GM21576 (cell line): ENCODE measurements around the gene SH3PXD2A.
A peak's percentile ranks its signal among the peaks of the same experiment; 100 is the strongest.
"Not testable (repeated sequence)": the region's sequence is repeated elsewhere in the genome, so short reads cannot be mapped to it uniquely, and the experiment has no call there.

Experiments used
- ATAC-seq: cut with Tn5 transposase; IDR thresholded peaks from one replicate; pipeline ENCODE4 v1.9.1; 2021; ENCODE audit warnings: mild to moderate bottlenecking, moderate library complexity; ENCODE audit not compliant: unreplicated experiment

The SH3PXD2A gene

GRCh38 chr10:103673606-103674005 lies 181.8 kb downstream of the SH3PXD2A start:
- no peak for ATAC-seq

GRCh38 chr10:103672345-103672744 lies 183.0 kb downstream of the SH3PXD2A start:
- ATAC-seq = no peak

GRCh38 chr10:103671126-103671895 lies 184.1 kb downstream of the SH3PXD2A start:
- ATAC-seq = no peak

- ATAC-seq = no peak
These were observed 185.4 kb downstream of the SH3PXD2A start for GRCh38 chr10:103669944-103670343.

- no peak for ATAC-seq
These were observed 186.0 kb downstream of the SH3PXD2A start for GRCh38 chr10:103669243-103669929.

GRCh38 chr10:103668351-103669242 lies 186.8 kb downstream of the SH3PXD2A start:
- no peak for ATAC-seq

GRCh38 chr10:103667356-103667755 lies 188.0 kb downstream of the SH3PXD2A start:
- ATAC-seq = no peak

- ATAC-seq = no peak
These were observed 188.6 kb downstream of the SH3PXD2A start for GRCh38 chr10:103666762-103667150.

GRCh38 chr10:103666087-103666761 lies 189.2 kb downstream of the SH3PXD2A start:
- no peak for ATAC-seq

- no peak for ATAC-seq
These were observed 190.1 kb downstream of the SH3PXD2A start for GRCh38 chr10:103665162-103665889.

GRCh38 chr10:103663802-103664201 lies 191.6 kb downstream of the SH3PXD2A start:
- no peak for ATAC-seq

- ATAC-seq = no peak
These were observed 192.1 kb downstream of the SH3PXD2A start for GRCh38 chr10:103663236-103663635.

- ATAC-seq = not testable (repeated sequence)
These were observed 192.7 kb downstream of the SH3PXD2A start for GRCh38 chr10:103662704-103663103.

GRCh38 chr10:103661198-103661950 lies 194.0 kb downstream of the SH3PXD2A start:
- ATAC-seq = no peak

GRCh38 chr10:103660364-103661197 lies 194.8 kb downstream of the SH3PXD2A start:
- ATAC-seq = peak; percentile 28

GRCh38 chr10:103659674-103660363 lies 195.6 kb downstream of the SH3PXD2A start:
- ATAC-seq = peak; percentile 81

- no peak for ATAC-seq
These were observed 197.3 kb downstream of the SH3PXD2A start for GRCh38 chr10:103658049-103658577.
